H1 (cell line): Measurements from ENCODE around the gene OBSCN. TPM values are rescaled to one million over a fixed set of nuclear protein-coding genes. Genes with fewer than 3 reads are reported as not detected.

Experiments
- CTCF ChIA-PET: fragments of 300-600 bp; sonication (Branson Sonifier 250); formaldehyde crosslinking; loops from one replicate; lab custom pipeline; 2021; ENCODE audit not compliant: partially characterized antibody; lab: Charles Lee
- POLR2A ChIA-PET: fragments of 300-600 bp; sonication (Branson Sonifier 250); formaldehyde crosslinking; loops from one replicate; lab custom pipeline; 2021; ENCODE audit warnings: inconsistent platforms; ENCODE audit not compliant: partially characterized antibody; lab: Charles Lee
- DNase-seq, 2 experiments: peaks; one replicate each; pipeline versions ENCODE4 v3.0.0 to v3.0.0-alpha.2; 2010 to 2022; ENCODE audit warnings: low spot score in 2 of 2, low read depth in 1 of 2, mixed read lengths in 1 of 2
- FAIRE-seq: peaks from 2 replicates; lab custom pipeline; 2011; peaks lifted over from hg19 to GRCh38; lab: Jason Lieb, UNC
- H2AFZ ChIP-seq: 2 replicates; pipeline ENCODE4 v1.8.1; 2012; ENCODE audit warnings: low read length, inconsistent platforms
- H2AK5ac ChIP-seq: 2 replicates; pipeline ENCODE4 v1.6.1; 2013; ENCODE audit warnings: low read depth, low read length
- H2BK120ac ChIP-seq: replicated peaks from 2 replicates; pipeline ENCODE3; 2013; ENCODE audit warnings: low read depth, low read length, inconsistent platforms
- H2BK12ac ChIP-seq: 2 replicates; pipeline ENCODE4 v1.6.1; 2013; ENCODE audit warnings: low read depth, low read length
- H2BK15ac ChIP-seq: 2 replicates; pipeline ENCODE4 v1.6.1; 2013; ENCODE audit warnings: low read length
- H2BK20ac ChIP-seq: 2 replicates; pipeline ENCODE4 v1.6.1; 2013; ENCODE audit warnings: low read length
- H2BK5ac ChIP-seq: 2 replicates; pipeline ENCODE4 v1.6.1; 2013; ENCODE audit warnings: low read depth, low read length
- H3K14ac ChIP-seq: 2 replicates; pipeline ENCODE4 v1.6.1; 2013; ENCODE audit warnings: inconsistent platforms; ENCODE audit not compliant: insufficient read length
- H3K18ac ChIP-seq: 2 replicates; pipeline ENCODE4 v1.6.1; 2013; ENCODE audit warnings: low read length; ENCODE audit errors: extremely low read depth
- H3K23ac ChIP-seq: 2 replicates; pipeline ENCODE4 v1.6.1; 2013; ENCODE audit warnings: inconsistent platforms; ENCODE audit not compliant: insufficient read length
- H3K23me2 ChIP-seq: 2 replicates; pipeline ENCODE4 v1.6.1; 2013; ENCODE audit warnings: low read depth, low read length
- H3K27ac ChIP-seq: 2 replicates; pipeline ENCODE4 v1.6.1; 2011; ENCODE audit warnings: low read depth, low read length, inconsistent platforms
- H3K27me3 ChIP-seq, 4 experiments: replicated peaks in 1 of 4; 1 replicate in 1 of 4; 2 replicates in 3 of 4; pipeline versions ENCODE4 v1.6.1 to v1.8.1; 2011 to 2013; ENCODE audit warnings: low read length in 3 of 4, mild to moderate bottlenecking in 3 of 4, inconsistent platforms in 2 of 4, mixed read lengths in 2 of 4, moderate library complexity in 1 of 4; ENCODE audit not compliant: control insufficient read depth in 3 of 4, insufficient read depth in 3 of 4; ENCODE audit errors: extremely low read depth in 1 of 4
- H3K36me3 ChIP-seq, 4 experiments: 2 replicates each; pipeline versions ENCODE4 v1.6.1 to v1.8.1; 2011 to 2013; ENCODE audit warnings: mild to moderate bottlenecking in 4 of 4, low read length in 3 of 4, moderate library complexity in 2 of 4, control low read depth in 1 of 4, inconsistent platforms in 1 of 4; ENCODE audit not compliant: insufficient read depth in 4 of 4, control insufficient read depth in 2 of 4
- H3K4ac ChIP-seq: replicated peaks from 2 replicates; pipeline ENCODE3; 2013; ENCODE audit warnings: low read length, low read depth, mixed read lengths, inconsistent platforms; ENCODE audit not compliant: insufficient read length
- H3K4me1 ChIP-seq, 4 experiments: replicated peaks in 1 of 4; 1 replicate in 1 of 4; 2 replicates in 3 of 4; pipeline versions ENCODE4 v1.6.1 to v1.8.1; 2011 to 2013; ENCODE audit warnings: low read length in 3 of 4, inconsistent platforms in 2 of 4, mixed read lengths in 1 of 4; ENCODE audit not compliant: insufficient read depth in 4 of 4, control insufficient read depth in 3 of 4
- H3K4me2 ChIP-seq, 2 experiments: 2 replicates each; pipeline versions ENCODE4 v1.6.1 to v1.8.1; 2011 to 2013; ENCODE audit warnings: low read depth in 2 of 2, low read length in 2 of 2, control low read depth in 1 of 2, inconsistent platforms in 1 of 2, mild to moderate bottlenecking in 1 of 2; ENCODE audit not compliant: insufficient read depth in 1 of 2
- H3K4me3 ChIP-seq, 4 experiments: fragments of 200-600, 300-600 bp in 1 of 4; sonication (generic), shearing (Covaris generic), sonication (Bioruptor Twin) in 1 of 4; 2 replicates each; pipeline versions ENCODE4 v1.5.1 to v1.8.1; 2011 to 2016; ENCODE audit warnings: low read length in 4 of 4, low read depth in 3 of 4, control low read depth in 2 of 4, inconsistent platforms in 2 of 4, mild to moderate bottlenecking in 2 of 4, mixed read lengths in 1 of 4, moderate library complexity in 1 of 4; ENCODE audit not compliant: insufficient read depth in 2 of 4; ENCODE audit errors: extremely low read depth in 1 of 4
- H3K56ac ChIP-seq: replicated peaks from 2 replicates; pipeline ENCODE3; 2013; ENCODE audit warnings: low read depth, mild to moderate bottlenecking, mixed read lengths, low read length, inconsistent platforms; ENCODE audit not compliant: insufficient read length
- H3K79me1 ChIP-seq: 2 replicates; pipeline ENCODE4 v1.6.1; 2013; ENCODE audit warnings: low read depth, low read length, control low read depth
- H3K79me2 ChIP-seq, 2 experiments: 2 replicates each; pipeline versions ENCODE4 v1.6.1 to v1.8.1; 2012 to 2013; ENCODE audit warnings: low read length in 2 of 2, mild to moderate bottlenecking in 2 of 2, inconsistent platforms in 1 of 2; ENCODE audit not compliant: insufficient read depth in 2 of 2, control insufficient read depth in 1 of 2
- H3K9ac ChIP-seq, 4 experiments: replicated peaks in 1 of 4; 1 replicate in 1 of 4; 2 replicates in 3 of 4; pipeline versions ENCODE4 v1.6.1 to v1.8.1; 2011 to 2013; ENCODE audit warnings: low read depth in 3 of 4, low read length in 3 of 4, control low read depth in 2 of 4, mild to moderate bottlenecking in 2 of 4, moderate library complexity in 2 of 4, inconsistent platforms in 1 of 4; ENCODE audit errors: extremely low read depth in 1 of 4
- H3K9me3 ChIP-seq, 2 experiments: 2 replicates each; pipeline versions ENCODE4 v1.6.1 to v1.8.1; 2012 to 2013; ENCODE audit warnings: mild to moderate bottlenecking in 2 of 2, moderate library complexity in 2 of 2, control low read depth in 1 of 2, inconsistent platforms in 1 of 2, low read depth in 1 of 2, low read length in 1 of 2, mixed read lengths in 1 of 2; ENCODE audit not compliant: insufficient read depth in 2 of 2
- H4K20me1 ChIP-seq, 2 experiments: replicated peaks in 1 of 2; 2 replicates each; pipeline versions ENCODE3 to v1.8.1; 2011 to 2013; ENCODE audit warnings: inconsistent platforms in 2 of 2, low read length in 2 of 2, mild to moderate bottlenecking in 1 of 2; ENCODE audit not compliant: insufficient read depth in 2 of 2, control insufficient read depth in 1 of 2
- H4K5ac ChIP-seq: 2 replicates; pipeline ENCODE4 v1.6.1; 2013; ENCODE audit warnings: low read length, low read depth, mixed read lengths, inconsistent platforms; ENCODE audit not compliant: insufficient read length
- H4K8ac ChIP-seq: 2 replicates; pipeline ENCODE4 v1.8.0; 2013; ENCODE audit warnings: mild to moderate bottlenecking, moderate library complexity, low read length, inconsistent platforms; ENCODE audit not compliant: insufficient read depth; ENCODE audit errors: extremely low read depth
- H4K91ac ChIP-seq: replicated peaks from 2 replicates; pipeline ENCODE3; 2013; ENCODE audit warnings: low read length, mixed read lengths, inconsistent platforms; ENCODE audit not compliant: insufficient read length
- CBX5 ChIP-seq: fragments of 300-800, 300-1000 bp; sonication (generic); IDR thresholded peaks from 2 replicates; pipeline ENCODE4 v1.7.1; 2016; ENCODE audit warnings: antibody characterized with exemption, low read length, low read depth
- CBX8 ChIP-seq: fragments of 300-800, 300-1000 bp; sonication (generic); IDR thresholded peaks from 2 replicates; pipeline ENCODE4 v1.7.1; 2016; ENCODE audit warnings: low read depth, low read length, borderline replicate concordance
- ZNF274 ChIP-seq: IDR thresholded peaks from 2 replicates; pipeline ENCODE4 v1.7.0; 2012; ENCODE audit warnings: low read length, borderline replicate concordance; ENCODE audit errors: extremely low read depth
- WGBS, 2 experiments: shearing (Covaris generic) in 1 of 2; methylation state at CpG; one replicate each; pipeline versions ENCODE4 v1.1.6 to v1.1.7; 2013 to 2015; ENCODE audit warnings: low lambda C conversion rate in 2 of 2, mixed read lengths in 2 of 2, inconsistent platforms in 1 of 2, low coverage in 1 of 2, missing lambda C conversion rate in 1 of 2; ENCODE audit not compliant: insufficient replicate concordance in 2 of 2, insufficient coverage in 1 of 2, insufficient read length in 1 of 2; ENCODE audit errors: extremely low coverage in 1 of 2, missing lambda C conversion rate in 1 of 2; 5-methylcytosine and 5-hydroxymethylcytosine counted together
- polyA plus RNA-seq, 7 experiments: library from polyadenylated mRNA; depleted of rRNA in 3 of 7; stranded (reverse) in 5 of 7; unstranded in 2 of 7; fragments of >200 nt in 5 of 7; fragments of 200-250 nt in 2 of 7; gene quantifications; 1 replicate in 5 of 7; 2 replicates in 1 of 7; 4 replicates in 1 of 7; pipeline versions ENCODE4 v1.2.1 to v1.2.3, GENCODE V29; 2011 to 2013; ENCODE audit warnings: missing spikeins in 2 of 7, mixed read lengths in 2 of 7
- total RNA-seq: library from RNA; stranded (reverse); fragmentation: NEBNext Ultra II Directional; extraction: Animal tissue kit (Norgen Biotek cat#: 25700); gene quantifications from 2 replicates; pipeline ENCODE4 v1.2.1, GENCODE V29; 2021
- TF ChIP-seq, protein P1 (sequence below), 3 experiments: IDR thresholded peaks; 1 replicate in 2 of 3; 2 replicates in 1 of 3; pipeline versions ENCODE4 v1.5.1 to v1.6.1; 2011; ENCODE audit warnings: low read length in 3 of 3, mild to moderate bottlenecking in 3 of 3, inconsistent platforms in 2 of 3, low read depth in 1 of 3, moderate library complexity in 1 of 3; ENCODE audit not compliant: insufficient read depth in 1 of 3; ENCODE audit errors: control extremely low read depth in 1 of 3

The OBSCN gene
- total and polyA plus RNA-seq, 2 of the 8 experiments (the other 6 are each of a cell fraction or from before 2014, with no cell fraction given): 7.5 to 28.4 TPM

DNA sequence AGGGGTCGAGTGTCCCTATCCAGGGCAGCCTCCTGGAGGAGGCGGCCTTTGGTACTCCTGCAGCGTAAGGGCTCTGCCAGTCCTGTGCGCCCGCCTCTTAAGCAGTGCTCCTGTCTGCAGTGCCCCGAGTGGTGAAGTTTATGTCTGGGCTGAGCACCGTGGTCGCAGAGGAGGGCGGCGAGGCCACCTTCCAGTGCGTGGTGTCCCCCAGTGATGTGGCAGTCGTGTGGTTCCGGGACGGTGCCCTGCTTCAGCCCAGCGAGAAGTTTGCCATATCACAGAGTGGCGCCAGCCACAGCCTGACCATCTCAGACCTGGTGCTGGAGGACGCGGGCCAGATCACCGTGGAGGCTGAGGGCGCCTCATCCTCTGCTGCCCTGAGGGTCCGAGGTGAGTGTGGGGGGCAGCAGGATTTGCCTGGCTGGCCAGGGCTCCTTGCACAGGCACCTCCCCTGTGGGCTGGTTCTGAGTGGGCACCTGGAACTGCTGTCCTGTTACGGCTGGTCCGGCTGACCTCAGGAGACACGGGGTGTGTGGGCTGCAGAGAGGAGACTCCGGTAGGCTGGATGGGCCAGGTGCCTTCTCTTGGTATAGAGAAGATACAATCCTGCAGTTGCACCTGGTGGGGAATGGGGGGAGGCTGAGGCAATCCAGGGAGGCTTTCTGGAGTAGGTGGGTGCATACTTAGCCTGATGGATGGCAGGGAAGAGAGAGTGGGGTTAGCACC, 66.8 kb downstream of the OBSCN start:
- Histone ChIP-seq H3K79me1 (no peaks in the 10 kb centered on the region), H2BK5ac (no peak overlapping the region), H3K27ac (no peak overlapping the region), H3K14ac (no peak overlapping the region), H2BK15ac (no peak overlapping the region), H4K8ac (peak overlapping the region; percentile 74; the same call in 1 of the 2 replicates), H3K9ac (no peak overlapping the region), H2BK20ac (no peak overlapping the region), H3K79me2 (no peaks in the 10 kb centered on the region), H3K4me2 (peak overlapping the region; percentile 68 to 96; a peak in 3 of 4 replicates), H2BK12ac (no peak overlapping the region), H3K23me2 (peaks cover 7% of the 10 kb centered on the region; the same call in 1 of the 2 replicates), H3K27me3 (peaks cover 0 to 5% (median 3%) of the 10 kb centered on the region in 4 experiments; a peak in 2 of 7 replicates), H2AFZ (no peak overlapping the region), H3K56ac (no peak overlapping the region), H3K4me3 (peak overlapping the region in 1 of 4 experiments; percentile 71; a peak in 1 of 8 replicates), H3K36me3 (peaks cover 0 to 8% (median 4%) of the 10 kb centered on the region in 4 experiments; a peak in 3 of 8 replicates), H2AK5ac (no peak overlapping the region), H3K4ac (no peak overlapping the region), H4K20me1 (peaks cover 3 to 17% of the 10 kb centered on the region in 2 experiments), H2BK120ac (no peak overlapping the region), H3K4me1 (peaks cover 0 to 7% (median 1%) of the 10 kb centered on the region in 4 experiments; a peak in 4 of 7 replicates), H3K23ac (no peak overlapping the region), H3K18ac (no peak overlapping the region), H4K5ac (no peak overlapping the region), H4K91ac (no peak overlapping the region), H3K9me3 (no peaks in the 10 kb centered on the region)
- DNase-seq (no peak), FAIRE-seq (no peak)
- CTCF ChIA-PET: interaction anchor here (0.9 to 1.6 kb wide), 10 partner anchors 9 to 276 kb away, joined by 3 to 12 read pairs (median 5); no protein-coding TSS in a partner anchor
- TF ChIP-seq, protein P1, sequence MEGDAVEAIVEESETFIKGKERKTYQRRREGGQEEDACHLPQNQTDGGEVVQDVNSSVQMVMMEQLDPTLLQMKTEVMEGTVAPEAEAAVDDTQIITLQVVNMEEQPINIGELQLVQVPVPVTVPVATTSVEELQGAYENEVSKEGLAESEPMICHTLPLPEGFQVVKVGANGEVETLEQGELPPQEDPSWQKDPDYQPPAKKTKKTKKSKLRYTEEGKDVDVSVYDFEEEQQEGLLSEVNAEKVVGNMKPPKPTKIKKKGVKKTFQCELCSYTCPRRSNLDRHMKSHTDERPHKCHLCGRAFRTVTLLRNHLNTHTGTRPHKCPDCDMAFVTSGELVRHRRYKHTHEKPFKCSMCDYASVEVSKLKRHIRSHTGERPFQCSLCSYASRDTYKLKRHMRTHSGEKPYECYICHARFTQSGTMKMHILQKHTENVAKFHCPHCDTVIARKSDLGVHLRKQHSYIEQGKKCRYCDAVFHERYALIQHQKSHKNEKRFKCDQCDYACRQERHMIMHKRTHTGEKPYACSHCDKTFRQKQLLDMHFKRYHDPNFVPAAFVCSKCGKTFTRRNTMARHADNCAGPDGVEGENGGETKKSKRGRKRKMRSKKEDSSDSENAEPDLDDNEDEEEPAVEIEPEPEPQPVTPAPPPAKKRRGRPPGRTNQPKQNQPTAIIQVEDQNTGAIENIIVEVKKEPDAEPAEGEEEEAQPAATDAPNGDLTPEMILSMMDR (IDR thresholded peaks at IDR 0.05; ENCODE audit: control extremely low read depth in 1 of 3, insufficient read depth in 1 of 3, low read depth in 1 of 3, low read length in 3 of 3): peak in 1 of 3 experiments; percentile 19; a peak in 1 of 4 replicates
- TF ChIP-seq ZNF274 (no peak), CBX8 (no peak), CBX5 (no peak)
- 90% methylated on average over 25 of the region's 25 CpGs; no CpG with 5 or more reads in 1 of the 2 experiments for WGBS, 2 experiments
- POLR2A ChIA-PET: interaction anchor here (0.8 to 1.4 kb wide), 5 partner anchors 9 to 183 kb away, joined by 3 to 7 read pairs (median 3); a partner anchor contains a TSS
